K562 (cell line): ENCODE results near the gene PSD2. TPM values are rescaled to one million over a fixed set of nuclear protein-coding genes. Genes with fewer than 3 reads are reported as not detected.

Experiments
- ADNP ChIP-seq: fragments of 200-800 bp; sonication (Bioruptor generic); IDR thresholded peaks from 2 replicates; pipeline ENCODE4 v1.6.1; 2016; ENCODE audit warnings: missing genetic modification characterization, missing compliant biosample characterization
- DMBX1 ChIP-seq: fragments of 250-450 bp; sonication (Bioruptor Pico); IDR thresholded peaks from 2 replicates; pipeline ENCODE4 v1.8.0; 2022; ENCODE audit warnings: inconsistent platforms, mild to moderate bottlenecking, moderate library complexity, borderline replicate concordance
- ELK1 ChIP-seq: sonication (generic); formaldehyde crosslinking; IDR thresholded peaks from 2 replicates; pipeline ENCODE4 v1.8.1; 2022; ENCODE audit warnings: missing genetic modification reagents
- ETS1 ChIP-seq: conservative IDR thresholded peaks from 2 replicates; pipeline ENCODE4 v1.6.1; 2011; ENCODE audit warnings: low read depth, mild to moderate bottlenecking, low read length; ENCODE audit not compliant: control insufficient read depth
- HMBOX1 ChIP-seq: sonication (generic); IDR thresholded peaks from 2 replicates; pipeline ENCODE4 v1.6.1; 2016
- ID3 ChIP-seq, 2 experiments: fragments of 250-450 bp in 1 of 2; fragments of 450-650 bp in 1 of 2; sonication (Bioruptor Pico) in 1 of 2; IDR thresholded peaks; 2 replicates each; pipeline versions ENCODE4 v1.6.1 to v1.8.0; 2016 to 2021; ENCODE audit warnings: mild to moderate bottlenecking in 2 of 2, moderate library complexity in 2 of 2, missing compliant biosample characterization in 1 of 2, missing genetic modification characterization in 1 of 2
- MED1 ChIP-seq: sonication (generic); formaldehyde crosslinking; IDR thresholded peaks from 2 replicates; pipeline ENCODE4 v1.8.1; 2023; ENCODE audit warnings: missing genetic modification reagents, borderline replicate concordance
- NFYB ChIP-seq: IDR thresholded peaks from 2 replicates; pipeline ENCODE4 v1.6.1; 2011; ENCODE audit warnings: mild to moderate bottlenecking, moderate library complexity; ENCODE audit not compliant: insufficient read length; ENCODE audit errors: extremely low read depth
- NR0B1 ChIP-seq: fragments of 450-650 bp; IDR thresholded peaks from one replicate; pipeline ENCODE4 v1.6.1; 2018; ENCODE audit warnings: mild to moderate bottlenecking, moderate library complexity; ENCODE audit not compliant: partially characterized antibody
- PKNOX1 ChIP-seq: fragments of 450-650 bp; IDR thresholded peaks from 2 replicates; pipeline ENCODE4 v1.6.1; 2016
- PTRF ChIP-seq: fragments of 450-650 bp; IDR thresholded peaks from 2 replicates; pipeline ENCODE4 v1.6.1; 2016; ENCODE audit warnings: mild to moderate bottlenecking, missing genetic modification characterization, missing compliant biosample characterization
- RFX7 ChIP-seq: fragments of 250-450 bp; sonication (Bioruptor Pico); IDR thresholded peaks from 2 replicates; pipeline ENCODE4 v1.5.1; 2021; ENCODE audit warnings: mild to moderate bottlenecking
- SMARCB1 ChIP-seq: IDR thresholded peaks from 2 replicates; pipeline ENCODE4 v1.6.1; 2011; ENCODE audit warnings: improper control_type of control experiment, low read depth; ENCODE audit not compliant: insufficient read length
- TCF3 ChIP-seq: sonication (generic); formaldehyde crosslinking; IDR thresholded peaks from 2 replicates; pipeline ENCODE4 v1.4.0; 2020; ENCODE audit warnings: mild to moderate bottlenecking, missing genetic modification reagents
- USF1 ChIP-seq: sonication (generic); formaldehyde crosslinking; IDR thresholded peaks from 2 replicates; pipeline ENCODE4 v1.9.0; 2022; ENCODE audit warnings: mild to moderate bottlenecking, missing genetic modification reagents
- ZBTB9 ChIP-seq: fragments of 450-650 bp; formaldehyde crosslinking; IDR thresholded peaks from 2 replicates; pipeline ENCODE4 v1.4.0; 2020; ENCODE audit warnings: mild to moderate bottlenecking, moderate library complexity
- ZKSCAN3 ChIP-seq: fragments of 250-450 bp; sonication (Bioruptor Pico); IDR thresholded peaks from 2 replicates; pipeline ENCODE4 v1.4.0; 2020
- ZNF79 ChIP-seq: fragments of 250-450 bp; sonication (Bioruptor Pico); IDR thresholded peaks from 2 replicates; pipeline ENCODE4 v1.4.0; 2020; ENCODE audit warnings: low read depth, mild to moderate bottlenecking, moderate library complexity
- polyA plus RNA-seq, 8 experiments: library from polyadenylated mRNA; depleted of rRNA in 4 of 8; stranded (reverse) in 5 of 8; unstranded in 3 of 8; fragments of >200 nt; fragmentation: Nextera tagmentation in 2 of 8; fragmentation: Illumina TruSeq in 1 of 8; extraction: Ambion mirVana in 2 of 8; extraction: Trizol in 1 of 8; gene quantifications; 2 replicates each; pipeline versions ENCODE4 v1.2.1 to v1.2.3, GENCODE V29; 2011 to 2014; ENCODE audit warnings: inconsistent platforms in 1 of 8, missing spikeins in 1 of 8
- total RNA-seq, 7 experiments: library from RNA; depleted of rRNA in 6 of 7; stranded (reverse); fragments of >200 nt in 6 of 7; fragmentation: Illumina TruSeq in 2 of 7; extraction: Trizol in 2 of 7; gene quantifications; 2 replicates each; pipeline versions ENCODE4 v1.2.1 to v1.2.3, GENCODE V29; 2011 to 2021; ENCODE audit warnings: low replicate concordance in 1 of 7

PSD2 gene
- total and polyA plus RNA-seq, 9 of the 15 experiments (the other 6 are each of a cell fraction or from before 2014, with no cell fraction given), result 0.01 to 0.09 (median 0.04) TPM; not detected in 4

GRCh38 chr5:139765409-139766217, 30.0 kb upstream of the PSD2 start (continued):
- TF ChIP-seq MED1 (CRISPR knock-in tag) (no peak), NR0B1 (no peak), PTRF (tag) (no peak), ELK1 (CRISPR knock-in tag) (no peak), DMBX1 (CRISPR knock-in tag) (no peak), ID3 (CRISPR knock-in tag; IDR thresholded peaks at IDR 0.05) (no peak), ID3 (tag; IDR thresholded peaks at IDR 0.05) (peak; percentile 73; the same call in 1 of the 2 replicates), ADNP (no peak), ZNF79 (CRISPR knock-in tag) (no peak), SMARCB1 (no peak), USF1 (peak; percentile 38; the same call in 1 of the 2 replicates), HMBOX1 (no peak), PKNOX1 (no peak), TCF3 (CRISPR knock-in tag) (no peak), RFX7 (no peak), ZBTB9 (CRISPR knock-in tag) (peak; percentile 60; the same call in 1 of the 2 replicates), ZKSCAN3 (CRISPR knock-in tag) (no peak), ETS1 (no peak), NFYB (no peak)
